Ureter (tissue), 1 donor: ENCODE data around the gene DUS1L. TPM values are rescaled to one million over a fixed set of nuclear protein-coding genes. Genes with fewer than 3 reads are reported as not detected.

Source experiments
- DNase-seq: peaks from one replicate; pipeline ENCODE4 v3.0.0-alpha.2; 2020; ENCODE audit warnings: low spot score
- total RNA-seq: library from RNA; stranded (reverse); gene quantifications from one replicate; pipeline ENCODE4 v1.2.4, GENCODE V29; 2023
- donor health status: DM: yes; HTN: yes; CAD: no.

DUS1L gene
- total RNA-seq, 1 donor from 2014 or later = 158 TPM

GRCh38 chr17:82076018-82076784 lies 10.6 kb upstream of the DUS1L start:
- DNase-seq = no peak

DNA sequence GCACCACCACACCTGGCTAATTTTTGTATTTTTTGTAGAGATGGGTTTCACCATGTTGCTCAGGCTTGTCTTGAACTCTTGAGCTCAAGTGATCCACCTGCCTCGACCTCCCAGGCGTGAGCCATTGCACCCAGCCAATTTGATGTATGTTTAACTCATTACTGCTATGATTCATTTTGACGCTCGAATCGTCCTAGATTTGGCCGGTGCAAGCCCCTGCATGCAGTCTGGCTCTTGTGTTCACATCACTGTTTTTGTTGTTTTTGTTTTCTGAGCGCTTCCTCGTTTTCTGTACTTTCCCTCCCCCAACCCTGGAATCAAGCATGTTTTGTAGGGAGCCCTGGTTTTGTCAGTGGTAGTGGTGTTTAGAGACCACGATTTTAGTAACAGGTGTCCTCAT lies 7.8 kb upstream of the DUS1L start:
- no peak for DNase-seq

GRCh38 chr17:82072827-82073226 lies 7.2 kb upstream of the DUS1L start:
- no peak for DNase-seq

DNA sequence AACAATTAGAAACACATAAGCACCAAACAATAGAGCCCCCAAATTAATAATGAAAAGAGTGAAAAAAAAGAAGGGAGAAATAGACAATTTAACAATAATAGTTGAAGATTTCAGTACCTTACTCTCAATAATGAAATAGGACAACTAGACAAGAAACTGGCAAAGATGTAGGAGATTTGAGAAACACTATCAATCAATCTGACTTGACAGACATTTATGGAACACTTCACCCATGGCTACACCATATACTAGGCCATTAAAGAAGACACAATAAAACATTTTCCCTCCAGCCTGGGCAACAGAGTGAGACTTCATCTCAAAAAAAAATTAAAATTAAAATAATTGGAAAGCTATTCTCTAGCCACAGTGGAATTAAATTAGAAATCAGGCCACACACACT lies 5.0 kb upstream of the DUS1L start:
- DNase-seq = no peak

DNA sequence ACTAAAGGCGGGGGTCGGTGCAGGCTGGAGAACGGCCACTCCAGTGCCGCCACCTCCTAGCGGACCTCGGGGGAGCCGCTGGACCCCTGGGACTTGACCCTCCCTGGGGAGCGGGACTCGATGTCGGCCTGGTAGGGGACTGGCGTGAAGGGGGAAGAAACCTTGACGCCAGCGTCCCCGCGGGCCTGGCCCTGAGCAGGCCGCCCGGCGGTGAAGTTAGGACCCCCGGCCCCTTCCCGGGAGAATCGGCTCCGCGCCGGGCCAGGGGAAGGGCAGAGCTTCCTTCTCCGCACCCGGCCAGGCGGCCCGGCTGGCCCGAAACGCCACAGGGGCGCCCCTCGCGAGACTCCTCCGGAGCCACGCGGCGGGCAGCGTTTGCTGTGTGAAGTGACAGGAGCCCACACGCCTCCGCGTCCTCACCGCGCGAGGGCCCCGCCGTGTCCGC lies 389 bp downstream of the DUS1L start:
- no peak for DNase-seq

DNA sequence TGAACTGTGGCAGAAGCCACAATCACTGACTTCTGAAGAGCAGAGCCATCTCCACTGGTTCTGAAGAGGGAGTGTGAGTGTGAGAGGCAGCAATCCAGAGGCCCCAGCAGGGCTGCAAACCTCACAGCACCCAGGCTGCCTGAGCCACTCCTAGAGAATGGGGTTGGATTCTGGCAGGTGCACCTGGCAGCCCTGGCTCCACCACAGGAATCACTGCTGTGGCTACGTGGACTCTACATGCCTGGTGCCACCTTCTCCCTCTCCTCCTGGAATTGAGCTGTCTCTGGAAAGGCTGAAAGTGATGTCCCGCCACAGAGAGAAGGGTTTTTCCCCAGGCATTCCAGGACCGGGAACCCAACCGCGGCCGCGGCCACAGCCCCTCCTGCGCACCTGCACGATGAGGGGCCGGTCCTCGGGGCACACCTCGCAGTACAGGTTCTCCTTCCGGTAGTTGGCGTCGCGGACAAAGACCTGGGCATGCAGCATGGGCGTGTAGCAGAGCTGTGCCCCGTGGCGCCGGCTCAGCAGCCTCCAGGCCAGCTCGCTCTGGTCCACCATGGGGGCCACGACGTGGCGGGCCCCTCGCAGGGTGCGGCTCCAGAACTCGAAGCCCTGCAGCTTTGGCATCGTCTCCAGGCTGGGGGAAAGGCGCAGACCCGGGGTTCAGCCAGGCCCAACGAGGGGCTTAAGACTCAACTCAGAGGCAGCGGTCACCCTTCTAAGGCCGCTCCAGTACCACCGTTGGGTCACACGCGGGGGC lies 991 bp downstream of the DUS1L start:
- no peak for DNase-seq

DNA sequence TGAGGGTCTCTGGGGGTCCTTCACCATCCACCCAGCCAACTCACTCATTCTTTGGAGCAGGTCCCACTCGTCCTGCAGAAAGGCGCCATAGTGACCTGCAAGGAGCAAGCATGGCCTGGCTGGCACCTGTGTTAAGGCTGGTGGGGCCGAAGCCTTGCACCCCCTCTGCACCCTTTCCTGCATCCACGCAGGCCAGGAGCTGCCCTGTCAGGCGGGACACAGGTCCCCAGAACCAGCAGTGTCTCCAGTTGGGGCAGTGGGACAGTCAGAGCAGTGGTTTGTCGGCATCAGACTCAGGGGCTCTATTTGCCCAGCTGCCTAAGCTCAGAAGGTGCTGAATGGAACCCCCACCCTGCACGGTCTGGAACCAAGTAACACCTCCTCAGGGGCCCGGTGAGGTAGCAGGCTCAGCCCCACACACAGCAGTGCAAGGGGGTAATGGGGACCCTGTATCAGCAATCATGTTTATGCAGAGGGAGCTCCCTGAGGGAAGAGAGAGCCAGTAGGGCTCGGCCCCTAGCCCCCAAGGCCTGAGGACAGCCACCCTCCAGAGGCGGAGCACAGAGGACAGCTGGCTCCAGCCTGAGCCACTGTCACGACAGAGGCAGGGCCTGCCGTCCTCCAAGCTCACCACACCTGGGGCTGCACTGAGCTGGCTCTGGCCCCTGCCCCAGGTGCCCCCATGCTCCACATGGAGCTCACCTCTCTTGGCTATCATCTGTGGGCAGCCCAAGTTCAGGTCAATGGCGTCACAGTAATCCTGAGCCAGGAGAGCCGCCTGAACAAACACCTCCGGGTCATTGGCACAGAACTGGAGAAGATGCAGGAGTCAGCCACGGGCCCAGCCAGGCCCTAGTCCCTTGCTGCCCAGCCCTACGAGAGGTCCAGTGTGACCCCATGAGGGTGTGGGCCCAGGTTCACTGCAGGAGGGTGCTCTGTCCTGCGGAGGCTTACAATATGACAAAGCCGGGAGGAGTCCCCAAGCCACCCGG lies 1.9 kb downstream of the DUS1L start:
- no peak for DNase-seq

- DNase-seq = no peak
Observed at GRCh38 chr17:82062984-82063368, 2.6 kb downstream of the DUS1L start.

- DNase-seq = no peak
Observed at GRCh38 chr17:82062076-82062983, 3.3 kb downstream of the DUS1L start.

DNA sequence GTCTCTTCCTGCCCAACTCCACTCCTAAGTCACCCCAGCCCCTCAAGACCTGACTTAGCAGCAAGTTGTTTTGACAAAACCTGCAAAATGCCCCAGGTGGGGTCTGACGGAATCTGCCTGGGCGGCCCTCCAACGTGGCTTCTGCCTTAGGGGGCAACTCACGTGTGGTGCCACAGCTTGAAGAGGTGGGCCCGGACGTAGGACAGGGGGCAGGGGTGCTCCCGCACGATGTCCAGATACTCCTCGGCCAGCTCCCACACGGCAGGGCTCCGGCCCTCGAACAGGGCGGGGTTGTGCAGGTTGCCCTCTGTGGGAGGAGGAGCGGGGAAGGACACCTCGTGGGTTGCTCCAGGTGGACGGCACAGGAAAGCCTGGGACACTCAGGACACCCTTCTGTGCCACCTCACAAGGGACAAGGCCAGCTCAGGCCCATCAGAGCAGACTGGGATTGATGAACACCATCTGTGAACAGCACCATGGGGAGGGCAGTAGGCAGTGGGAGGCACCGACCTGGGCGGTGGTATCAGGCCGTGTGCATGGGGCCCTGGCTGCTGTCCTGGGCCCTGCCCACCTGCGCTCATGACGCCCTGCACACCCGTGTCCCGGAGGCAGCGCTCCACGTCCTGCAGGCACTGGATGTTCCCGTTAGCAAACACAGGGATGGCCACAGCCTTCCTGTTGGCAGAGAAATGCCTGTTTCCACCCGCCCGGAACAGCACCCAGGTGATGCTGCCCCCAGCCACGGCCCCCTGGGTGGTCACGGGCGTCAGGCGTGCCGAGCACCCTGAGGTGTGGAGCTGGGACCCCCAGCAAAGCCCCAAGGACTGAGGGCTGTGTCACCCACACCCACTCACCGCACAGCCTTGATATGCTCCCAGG lies 4.3 kb downstream of the DUS1L start:
- DNase-seq = no peak

- no peak for DNase-seq
Observed at GRCh38 chr17:82060614-82061013, 5.0 kb downstream of the DUS1L start.

DNA sequence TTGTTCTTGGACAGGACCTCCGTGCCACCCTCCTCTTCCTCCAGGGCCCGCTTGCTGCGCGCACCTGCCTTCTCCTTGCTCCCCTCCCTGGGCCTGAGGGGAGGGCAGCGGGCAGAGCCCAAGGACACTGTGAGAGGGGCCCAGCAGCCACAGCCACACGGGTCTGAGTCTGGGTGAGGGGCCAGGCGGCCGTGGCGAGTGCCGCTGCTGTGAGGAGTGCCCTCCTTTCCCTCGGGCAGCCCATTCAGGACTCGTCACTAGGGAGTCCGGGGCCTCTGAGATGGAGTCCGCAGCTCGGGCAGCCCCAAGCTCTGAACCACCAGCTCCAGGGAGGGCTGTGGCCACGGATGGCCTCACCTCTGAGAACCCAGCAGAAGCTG lies 5.6 kb downstream of the DUS1L start:
- DNase-seq = no peak

DNA sequence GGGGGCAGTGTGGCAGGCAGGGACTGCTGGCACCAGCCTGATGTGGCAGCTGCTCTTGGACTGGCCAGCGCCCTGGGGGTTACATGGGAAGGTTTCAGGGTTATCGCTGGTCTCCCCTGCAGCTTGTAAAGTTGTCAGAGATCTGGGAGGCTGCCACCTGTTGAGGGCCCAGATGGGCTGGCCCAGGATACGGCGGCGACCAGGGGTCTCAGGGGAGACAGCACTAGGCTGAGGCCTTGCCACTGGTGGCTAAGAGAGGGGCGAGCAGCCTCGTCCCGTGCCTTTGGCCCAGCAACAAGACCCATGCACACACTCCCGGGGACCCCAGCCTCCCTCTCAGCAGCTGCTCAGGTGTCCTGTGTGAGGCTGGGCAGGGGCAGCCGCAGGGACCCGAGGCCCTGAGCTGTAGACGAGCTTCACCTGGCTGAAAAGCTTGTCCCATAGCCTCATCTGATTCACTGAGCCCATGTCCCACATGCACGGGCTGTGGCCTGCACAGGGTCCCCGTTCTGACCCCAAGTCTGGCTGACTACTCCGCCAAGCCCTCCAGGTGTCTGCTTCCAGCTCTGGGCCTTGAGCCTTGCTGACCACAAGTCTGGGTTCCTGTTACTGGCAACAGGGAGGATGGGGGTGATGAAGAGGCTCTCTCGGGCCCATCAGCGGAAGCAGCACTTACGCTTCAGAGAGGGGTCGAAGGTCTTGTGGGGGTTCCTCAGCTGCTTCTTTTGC lies 6.2 kb downstream of the DUS1L start:
- no peak for DNase-seq

- no peak for DNase-seq
Observed at GRCh38 chr17:82058855-82059249, 6.8 kb downstream of the DUS1L start.

GRCh38 chr17:82058230-82058854 lies 7.3 kb downstream of the DUS1L start:
- DNase-seq = no peak

DNA sequence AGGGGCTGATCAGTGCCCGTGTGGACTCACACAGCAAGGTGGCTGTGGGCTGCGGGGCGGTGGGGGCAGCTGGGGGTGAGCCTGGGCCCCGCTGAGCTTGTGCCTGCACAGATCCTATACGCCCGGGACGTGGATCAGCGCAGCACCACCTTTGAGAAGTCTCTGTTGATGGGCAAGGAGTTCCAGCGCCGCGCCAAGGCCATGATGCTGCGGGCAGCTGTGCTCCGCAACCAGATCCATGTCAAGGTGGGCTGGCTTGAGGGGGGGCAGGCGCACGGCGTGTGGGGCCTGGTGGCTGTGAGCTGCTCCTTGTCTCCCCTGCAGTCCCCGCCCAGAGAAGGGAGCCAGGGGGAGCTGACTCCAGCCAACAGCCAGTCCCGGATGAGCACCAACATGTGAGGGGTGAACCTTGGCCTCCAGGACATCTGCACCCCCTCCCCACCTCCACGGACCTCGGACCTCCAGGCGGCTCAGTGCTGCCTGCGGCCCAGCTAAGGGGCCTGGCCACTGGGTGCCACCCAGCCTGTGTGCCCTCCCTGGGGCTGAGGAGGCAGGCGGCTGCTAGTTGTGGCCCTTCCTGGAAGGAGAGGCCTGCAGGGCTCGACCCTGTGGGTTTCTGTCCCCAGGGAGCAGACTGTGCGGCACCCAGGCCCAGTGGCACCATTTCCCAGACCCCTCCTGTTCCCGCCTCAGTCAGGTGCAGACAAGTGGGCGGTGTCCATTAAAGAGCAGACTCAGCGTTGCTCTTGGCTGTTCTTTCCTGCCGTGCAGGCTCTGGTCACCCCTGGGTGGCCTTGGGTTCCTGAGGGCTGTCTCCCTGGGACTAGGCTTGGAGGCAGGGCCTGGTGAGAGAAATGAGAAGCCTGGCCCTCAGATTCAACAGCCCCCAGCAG lies 8.6 kb downstream of the DUS1L start:
- DNase-seq = no peak

DNA sequence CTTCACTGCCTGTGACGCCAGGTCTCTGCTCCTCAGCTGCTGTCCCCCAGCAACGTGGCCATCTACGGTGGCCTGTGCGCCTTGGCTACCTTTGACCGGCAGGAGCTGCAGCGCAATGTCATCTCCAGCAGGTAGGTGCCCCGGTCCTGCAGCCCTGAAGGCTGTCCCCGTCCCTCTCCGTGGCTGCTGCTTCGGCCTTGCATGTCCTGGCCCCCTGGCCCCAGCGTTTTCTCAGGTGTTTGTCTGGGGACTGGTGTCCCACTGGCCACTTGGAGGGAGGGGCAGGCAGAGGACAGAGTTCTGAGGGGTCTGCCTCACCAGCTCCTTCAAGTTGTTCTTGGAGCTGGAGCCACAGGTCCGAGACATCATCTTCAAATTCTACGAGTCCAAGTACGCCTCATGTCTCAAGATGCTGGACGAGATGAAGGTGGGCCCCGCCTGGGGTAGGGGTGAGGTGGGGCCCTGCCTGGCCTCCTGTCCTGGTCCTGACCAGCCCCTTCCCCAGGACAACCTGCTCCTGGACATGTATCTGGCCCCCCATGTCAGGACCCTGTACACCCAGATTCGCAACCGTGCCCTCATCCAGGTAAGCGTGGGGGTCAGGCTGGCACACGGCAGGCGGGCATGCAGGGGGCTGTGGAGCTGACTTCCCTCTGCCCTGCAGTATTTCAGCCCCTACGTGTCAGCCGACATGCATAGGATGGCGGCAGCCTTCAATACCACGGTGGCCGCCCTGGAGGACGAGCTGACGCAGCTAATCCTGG lies 9.5 kb downstream of the DUS1L start:
- no peak for DNase-seq
